A204.1 (cell line): Measurements from ENCODE around the gene CLEC7A.

ENCODE experiments used
- FAIRE-seq: peaks from 2 replicates; lab custom pipeline; 2012; peaks lifted over from hg19 to GRCh38; lab: Jason Lieb, UNC

The CLEC7A gene

DNA sequence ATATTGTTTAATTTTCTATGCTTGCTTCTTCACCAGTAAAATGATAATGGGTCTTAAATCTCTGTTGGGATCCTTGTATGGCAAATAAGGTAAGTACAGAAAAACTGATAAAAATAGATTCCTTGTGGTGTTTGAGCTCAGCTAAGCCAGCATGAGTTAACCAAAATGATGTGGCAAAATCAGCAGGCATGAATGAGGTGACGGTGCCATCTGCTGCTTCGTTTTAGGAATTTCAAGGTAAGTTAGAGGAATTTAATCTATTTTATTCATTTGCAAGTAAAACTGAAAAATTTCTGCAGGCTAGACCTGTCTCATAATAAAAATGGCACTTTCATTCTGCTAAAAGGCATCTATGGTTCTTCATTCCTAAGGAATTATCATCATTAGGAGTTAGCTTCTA lies 10.0 kb upstream of the CLEC7A start:
- FAIRE-seq = peak; percentile 82

DNA sequence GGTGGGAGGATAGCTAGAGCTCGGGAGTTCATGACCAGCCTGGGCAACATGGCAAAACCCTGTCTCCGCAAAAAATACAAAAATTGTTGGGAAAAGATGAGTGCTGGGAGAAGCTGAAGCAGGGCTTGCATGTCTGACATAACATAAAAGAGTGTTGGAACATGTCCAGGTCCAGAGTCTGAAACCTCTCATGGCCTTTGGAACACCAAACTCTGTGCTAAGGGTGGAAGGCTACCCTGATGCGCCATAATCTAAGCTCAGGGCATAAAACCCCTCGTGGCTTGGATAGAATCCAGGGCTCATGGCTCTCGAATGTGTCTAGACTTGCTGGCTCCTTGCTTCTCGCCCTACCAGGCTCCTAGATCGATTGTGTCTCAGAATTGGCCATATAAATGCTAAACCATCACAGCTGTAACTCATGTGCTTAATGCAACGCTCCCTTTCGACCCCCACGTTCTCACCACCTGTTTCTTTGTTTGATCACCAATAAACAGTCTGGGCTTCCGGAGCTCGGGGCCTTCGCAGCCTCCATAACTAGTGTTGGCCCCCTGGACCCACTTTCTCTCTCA lies 6.7 kb upstream of the CLEC7A start:
- FAIRE-seq = no peak

DNA sequence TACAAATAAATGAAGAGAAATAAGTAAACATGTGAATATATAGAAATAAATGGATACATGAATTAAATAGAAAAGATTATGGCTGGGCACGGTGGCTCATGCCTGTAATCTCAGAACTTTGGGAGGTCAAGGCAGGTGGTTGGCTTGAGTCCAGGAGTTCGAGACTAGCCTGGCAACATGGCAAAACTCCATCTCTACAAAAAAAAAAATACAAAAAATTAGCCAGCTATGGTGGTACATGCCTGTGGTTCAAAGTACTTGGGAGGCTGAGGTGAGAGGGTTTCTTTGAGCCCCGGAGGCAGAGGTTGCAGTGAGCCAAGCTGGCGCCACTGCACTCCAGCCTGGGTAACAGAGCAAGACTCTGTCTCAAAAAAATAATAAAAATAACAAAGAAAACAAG lies 5.1 kb upstream of the CLEC7A start:
- FAIRE-seq = no peak

DNA sequence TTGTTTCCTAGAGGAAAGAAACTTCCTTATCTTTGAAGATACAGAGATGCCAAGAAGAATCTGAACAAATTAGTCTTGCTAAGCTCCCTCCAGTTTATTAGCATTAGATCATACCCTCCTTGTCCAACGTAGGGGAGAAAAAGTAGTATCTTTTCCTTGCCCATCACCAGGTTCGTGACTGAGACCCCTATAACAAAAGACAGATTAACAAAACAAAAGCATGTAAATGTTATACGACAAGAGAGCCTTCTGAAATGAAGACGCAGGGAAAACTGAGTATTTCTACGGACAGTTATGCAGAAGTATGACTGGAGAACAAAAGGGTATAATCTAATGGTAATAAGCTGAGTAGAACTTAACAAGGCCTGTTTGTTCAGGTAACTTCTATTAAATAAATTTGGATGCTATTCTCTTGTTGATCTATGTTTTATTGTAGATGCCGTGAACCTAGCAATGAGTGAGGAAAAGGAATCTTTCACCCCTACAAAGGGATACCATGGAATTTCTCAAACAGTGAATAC lies 2.9 kb upstream of the CLEC7A start:
- no peak for FAIRE-seq

DNA sequence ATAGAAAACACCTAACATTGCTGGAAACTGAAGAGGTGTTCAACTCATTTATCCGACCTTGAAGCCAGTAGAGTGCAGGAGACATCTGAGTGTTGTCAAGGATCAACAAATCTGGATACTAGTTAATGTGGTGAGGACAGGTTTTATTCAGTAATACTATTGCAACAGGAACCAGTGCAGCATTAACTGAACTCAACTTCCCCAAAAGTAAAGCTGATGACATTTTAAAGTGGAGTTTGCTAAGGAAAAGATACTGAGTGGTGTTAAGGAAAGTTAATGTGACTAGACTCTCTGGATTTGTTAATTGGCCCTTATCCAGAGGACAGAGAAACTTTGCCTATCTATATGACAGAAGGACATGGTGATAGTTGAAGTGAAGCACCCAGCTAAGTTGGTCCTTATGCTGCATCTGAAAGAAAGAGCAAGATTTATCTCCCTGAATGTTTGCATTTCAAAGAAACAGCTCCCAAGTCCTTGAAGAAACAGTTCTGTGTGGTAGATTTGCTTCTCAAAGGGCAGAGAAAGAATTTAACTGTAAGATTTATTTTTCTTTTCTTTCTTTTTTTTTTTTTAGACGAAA lies 1.2 kb upstream of the CLEC7A start:
- FAIRE-seq = no peak

DNA sequence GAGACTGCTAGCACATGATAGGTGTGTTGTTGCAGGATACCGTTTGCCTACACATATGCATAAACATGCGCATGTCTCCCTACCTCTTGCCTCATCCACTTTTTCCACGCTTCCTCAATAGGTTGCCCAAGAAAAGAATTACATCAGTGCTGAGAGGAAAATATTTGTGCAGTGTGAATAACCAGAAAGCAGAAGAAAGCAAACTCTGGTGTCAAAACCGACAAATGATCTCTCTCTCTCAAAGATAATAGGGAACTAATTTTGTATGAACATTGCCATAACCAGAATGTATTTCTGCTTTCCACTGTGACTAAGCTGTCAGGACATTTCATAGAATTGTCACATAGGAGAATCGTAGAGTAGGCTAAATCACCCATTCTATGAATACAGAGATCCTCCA lies 1.3 kb downstream of the CLEC7A start:
- no peak for FAIRE-seq

DNA sequence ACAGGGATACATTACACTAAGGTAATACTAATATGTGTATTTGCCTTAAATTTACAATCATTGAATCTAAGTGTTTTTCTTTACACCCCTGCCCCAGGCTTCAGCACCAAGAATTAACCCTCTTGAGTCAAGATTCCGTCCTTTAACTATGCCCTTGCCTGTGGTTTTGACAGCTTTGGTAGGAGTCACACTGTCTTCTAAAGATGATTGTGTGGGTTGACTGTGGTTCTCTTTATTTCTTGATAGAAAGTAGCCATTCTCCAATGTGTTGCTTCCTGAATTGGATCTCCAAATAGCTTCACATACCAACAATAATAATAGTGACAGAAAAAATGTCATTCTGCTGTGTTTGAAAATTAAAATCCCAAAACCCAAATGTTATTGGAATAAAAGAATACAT lies 3.6 kb downstream of the CLEC7A start:
- no peak for FAIRE-seq

DNA sequence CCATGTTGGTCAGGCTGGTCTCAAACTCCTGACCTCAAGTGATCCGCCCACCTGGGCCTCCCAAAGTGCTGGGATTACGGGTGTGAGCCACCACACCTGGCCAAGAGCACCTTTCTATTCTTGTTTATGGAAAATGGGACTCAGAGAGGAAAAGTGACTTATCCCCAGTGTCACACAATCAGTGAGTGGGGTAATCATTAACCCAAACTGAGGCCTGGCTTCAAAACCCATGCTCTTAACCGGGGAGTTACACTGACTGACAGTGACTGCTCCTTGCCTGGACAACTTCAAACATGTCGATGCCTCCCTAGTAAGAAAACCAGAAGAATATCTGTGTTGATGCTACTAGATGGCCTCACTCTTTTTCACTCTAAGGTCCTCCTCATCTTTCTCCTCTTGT lies 7.3 kb downstream of the CLEC7A start:
- FAIRE-seq = no peak

DNA sequence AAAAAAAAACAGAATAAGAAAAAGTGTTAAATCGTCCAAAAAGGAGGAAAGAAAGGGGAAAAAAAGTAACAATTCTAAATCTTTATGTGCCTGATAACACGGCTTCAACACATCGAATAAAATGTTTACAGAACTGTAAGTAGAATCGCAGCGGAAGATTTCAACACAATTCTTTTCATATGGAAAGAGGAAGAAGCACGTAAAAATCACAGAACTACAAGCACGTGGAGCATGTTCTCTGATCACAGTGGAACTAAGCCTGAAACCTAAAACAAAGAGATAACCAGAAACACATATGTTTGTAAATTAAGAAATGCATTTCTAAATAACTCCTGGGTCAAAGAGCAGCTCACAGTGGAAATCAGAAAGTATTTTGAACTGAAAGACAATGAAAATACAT lies 8.7 kb downstream of the CLEC7A start:
- no peak for FAIRE-seq

DNA sequence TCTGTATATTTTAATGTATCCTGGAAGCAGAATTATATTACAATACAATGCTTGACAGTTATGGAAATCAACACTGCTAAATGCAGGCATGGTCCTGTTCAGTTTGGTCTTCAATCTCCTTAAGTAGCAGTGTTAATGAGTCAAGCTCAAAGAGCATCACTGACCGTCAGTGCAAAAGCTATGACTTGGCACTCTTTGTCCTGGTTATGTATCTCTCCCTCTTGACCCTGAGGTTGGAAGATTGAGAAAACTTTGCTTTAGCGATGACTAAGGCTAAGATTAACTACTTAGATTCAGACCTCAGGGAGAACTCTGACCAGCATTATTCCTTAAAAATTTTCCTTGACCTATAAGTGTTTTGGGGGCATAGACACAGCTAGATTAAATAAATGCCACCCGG lies 10.9 kb downstream of the CLEC7A start:
- FAIRE-seq = no peak

DNA sequence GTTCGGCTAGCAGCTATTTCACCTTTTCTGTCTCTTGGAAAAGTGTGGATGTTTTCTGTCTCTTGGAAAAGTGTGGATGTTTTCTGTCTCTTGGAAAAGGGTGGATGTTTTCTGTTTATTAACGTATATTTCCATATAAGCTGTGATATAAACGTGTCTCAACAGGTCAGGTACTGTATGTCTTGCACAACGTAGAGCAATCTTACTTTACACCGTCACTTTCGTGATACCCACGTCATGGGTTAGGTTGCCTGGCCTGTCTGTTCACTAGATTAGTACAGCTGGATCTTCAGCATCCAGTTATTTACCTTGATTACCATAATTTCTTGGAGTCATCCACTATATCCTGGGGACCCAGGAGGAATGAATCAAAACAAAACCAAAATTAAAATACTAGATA lies 14.1 kb downstream of the CLEC7A start:
- FAIRE-seq = no peak

DNA sequence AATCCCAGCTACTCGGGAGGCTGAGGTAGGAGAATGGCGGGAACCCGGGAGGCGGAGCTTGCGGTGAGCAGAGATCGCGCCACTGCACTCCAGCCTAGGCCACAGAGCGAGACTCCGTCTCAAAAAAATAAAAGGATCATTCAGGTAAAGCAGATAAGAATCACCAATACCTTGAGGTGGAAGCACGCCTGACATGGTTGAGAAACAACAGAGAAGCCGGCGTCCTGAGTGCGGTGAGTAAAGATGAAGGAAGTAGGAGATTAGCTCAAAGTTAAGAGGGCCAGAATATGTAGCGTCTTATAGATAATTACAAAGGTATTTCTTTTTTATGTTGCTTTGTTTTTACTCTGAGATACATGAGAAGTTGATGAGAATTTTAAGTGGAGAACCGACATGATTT lies 14.7 kb downstream of the CLEC7A start:
- no peak for FAIRE-seq

DNA sequence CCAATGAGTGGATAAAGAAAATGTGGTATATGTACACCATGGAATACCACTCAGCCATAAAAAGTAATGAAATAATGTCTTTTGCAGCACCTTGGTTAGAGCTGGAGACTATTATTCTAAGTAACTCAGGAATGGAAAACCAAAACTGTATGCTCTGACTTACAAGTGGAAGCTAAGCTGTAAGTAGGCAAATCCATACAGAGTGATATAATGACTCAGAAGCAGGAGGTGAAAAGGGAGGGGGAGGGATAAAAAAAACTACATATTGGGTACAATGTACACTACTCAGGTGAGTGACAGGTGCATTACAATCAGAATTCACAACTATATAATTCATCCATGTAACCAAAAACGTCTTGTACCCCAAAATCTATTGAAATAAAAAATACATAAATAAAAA lies 16.1 kb downstream of the CLEC7A start:
- no peak for FAIRE-seq

DNA sequence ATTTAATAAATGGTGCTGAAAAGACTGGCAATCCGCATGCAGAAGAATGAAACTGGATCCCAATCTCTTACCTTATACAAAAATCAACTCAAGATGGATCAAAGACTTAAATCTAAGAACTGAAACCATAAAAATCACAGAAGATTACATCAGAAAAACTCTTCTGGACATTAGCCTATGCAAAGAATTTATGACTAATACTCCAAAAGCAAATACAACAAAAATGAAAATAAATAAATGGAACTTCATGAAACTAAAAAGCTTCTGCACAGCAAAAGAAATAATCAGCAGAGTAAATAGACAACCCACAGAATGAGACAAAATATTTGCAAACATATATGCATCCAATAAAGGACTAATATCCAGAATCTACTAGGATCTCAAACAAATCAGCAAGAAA lies 16.9 kb downstream of the CLEC7A start:
- FAIRE-seq = no peak

DNA sequence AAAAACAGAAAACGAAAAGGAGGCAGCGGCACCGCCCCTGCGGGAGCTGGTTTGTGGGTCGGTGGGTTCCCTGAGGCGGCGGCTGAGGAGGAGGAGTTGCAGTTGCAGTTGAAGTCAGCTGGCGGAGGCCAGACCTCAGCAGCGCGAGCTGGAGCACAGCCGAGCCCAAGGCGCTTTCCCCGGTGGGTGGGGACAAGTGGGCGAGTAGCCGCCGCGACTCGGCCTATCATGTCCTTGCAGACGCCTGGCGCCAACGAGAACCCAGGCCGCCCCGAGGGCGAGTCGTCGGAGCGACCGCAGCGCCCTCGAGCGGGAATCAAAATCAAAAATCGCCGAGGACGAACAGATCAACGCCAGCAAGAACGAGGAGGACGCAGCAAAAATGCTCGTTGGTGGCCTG lies 18.5 kb downstream of the CLEC7A start:
- FAIRE-seq = no peak

DNA sequence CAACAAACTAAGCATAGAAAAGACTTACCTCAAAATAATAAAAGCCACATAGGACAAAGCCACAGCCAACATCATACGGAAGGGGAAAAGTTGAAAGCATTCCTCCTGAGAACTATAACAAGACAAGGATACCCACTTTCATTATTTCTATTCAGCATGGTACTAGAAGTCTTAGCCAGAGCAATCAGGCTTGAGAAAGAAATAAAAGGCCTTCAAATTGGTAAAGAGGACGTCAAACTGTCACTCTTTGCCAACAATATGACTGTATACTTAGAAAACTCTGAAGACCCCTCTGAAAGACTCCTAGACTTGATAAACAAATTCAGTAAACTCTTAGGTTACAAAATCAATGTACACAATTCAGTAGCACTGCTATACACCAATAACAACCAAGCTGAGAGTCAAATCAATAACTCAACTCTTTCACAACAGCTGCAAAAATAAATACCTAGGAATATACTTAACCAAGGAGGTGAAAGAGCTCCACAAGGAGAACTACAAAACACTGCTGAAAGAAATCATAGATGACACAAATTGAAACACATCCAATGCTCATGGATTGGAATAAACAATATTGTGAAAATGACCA lies 19.6 kb downstream of the CLEC7A start:
- no peak for FAIRE-seq

DNA sequence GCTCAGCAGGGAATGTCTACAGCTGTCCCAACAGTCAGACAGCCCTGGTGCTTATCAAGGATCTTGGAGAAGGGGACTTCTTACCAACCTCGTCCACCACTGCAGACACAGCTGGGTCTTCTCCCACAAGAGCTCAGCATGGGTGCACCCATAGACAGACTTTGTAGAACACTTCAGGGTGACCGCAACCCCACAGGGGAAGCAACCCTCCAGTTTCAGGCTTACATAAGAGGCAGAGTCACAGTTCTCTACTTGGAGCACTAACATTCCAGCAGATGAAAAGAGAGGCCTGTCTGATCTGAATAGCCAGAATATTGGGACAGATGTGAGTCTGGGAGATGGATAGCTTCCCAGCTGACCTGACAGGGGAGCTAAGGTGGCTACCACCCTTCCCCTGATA lies 27.7 kb downstream of the CLEC7A start:
- no peak for FAIRE-seq

DNA sequence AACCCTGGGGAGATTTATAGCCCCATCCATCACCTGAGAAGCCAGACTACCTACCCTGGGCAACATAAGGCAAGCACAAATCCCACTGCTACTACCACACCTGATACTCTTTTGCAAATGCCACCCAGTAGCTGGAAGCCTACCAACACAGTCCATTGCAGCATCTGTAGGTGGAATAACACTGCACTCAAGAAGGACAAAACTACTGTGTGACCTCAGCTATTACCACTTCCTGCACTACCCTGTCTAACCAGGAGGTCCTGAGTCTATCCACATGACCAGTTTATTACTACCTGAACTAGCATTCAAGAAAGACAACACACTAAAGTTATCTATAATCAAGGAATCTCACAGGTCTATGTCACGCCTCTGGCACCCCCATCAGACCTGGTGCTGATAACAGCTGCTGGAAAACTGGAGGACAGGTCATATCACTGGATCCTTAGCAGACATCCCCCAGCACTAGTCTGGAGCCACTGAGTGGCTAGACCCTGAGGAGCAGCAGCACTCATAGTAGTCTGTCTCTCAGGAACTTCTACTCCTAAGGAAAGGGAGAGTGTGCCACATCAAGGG lies 28.3 kb downstream of the CLEC7A start:
- FAIRE-seq = no peak

DNA sequence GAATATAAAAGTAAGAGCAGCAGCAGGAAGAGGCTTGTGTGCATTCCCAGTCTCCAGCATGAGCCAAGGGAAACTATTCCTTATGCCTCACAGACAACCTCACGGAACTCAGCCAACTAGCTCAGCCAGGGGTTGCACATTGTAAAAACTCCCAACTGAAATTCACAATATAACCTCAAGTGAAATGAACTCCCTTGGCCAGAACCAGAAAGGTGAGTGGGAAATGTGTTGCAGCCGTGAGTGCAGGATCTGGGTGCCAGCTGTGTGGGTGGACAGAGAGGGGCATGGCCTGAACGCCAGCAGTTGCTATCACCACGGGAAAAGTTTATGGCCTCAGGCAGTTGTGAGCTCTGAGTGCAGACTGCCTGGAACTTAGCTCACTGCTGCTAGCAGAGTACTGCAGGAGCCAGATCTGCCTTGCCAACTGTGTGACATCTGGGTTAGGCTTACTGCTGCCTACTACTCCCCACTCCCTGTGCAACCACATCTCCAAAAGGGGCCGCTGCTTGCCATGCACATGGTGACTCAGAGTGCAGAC lies 28.9 kb downstream of the CLEC7A start:
- FAIRE-seq = no peak

DNA sequence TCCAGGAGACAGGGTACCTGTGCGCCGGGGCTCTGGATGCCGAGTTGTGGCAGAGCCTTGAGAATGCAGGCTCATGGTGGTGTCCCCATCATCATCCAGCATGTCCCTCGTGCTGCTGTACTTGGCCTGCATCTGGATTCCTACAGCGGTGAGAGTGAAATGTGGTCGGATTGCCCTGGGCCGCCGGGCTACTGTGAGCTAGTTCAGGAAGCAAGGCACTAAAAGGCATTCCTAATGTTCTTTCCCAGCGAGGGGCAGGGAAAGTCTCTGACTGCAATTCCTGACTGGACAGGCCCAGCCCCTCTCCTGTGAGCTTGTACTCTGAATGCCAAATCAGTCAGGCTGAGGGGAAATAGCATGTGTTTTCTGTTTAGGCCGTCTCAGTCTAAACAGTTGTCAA lies 31.2 kb downstream of the CLEC7A start, which contains the start of gene CLEC1A:
CLEC1A (minus strand) TSS at position 195 of the 400 bp plus-strand sequence; CDS start at position 132, 63 bp downstream.
- no peak for FAIRE-seq

DNA sequence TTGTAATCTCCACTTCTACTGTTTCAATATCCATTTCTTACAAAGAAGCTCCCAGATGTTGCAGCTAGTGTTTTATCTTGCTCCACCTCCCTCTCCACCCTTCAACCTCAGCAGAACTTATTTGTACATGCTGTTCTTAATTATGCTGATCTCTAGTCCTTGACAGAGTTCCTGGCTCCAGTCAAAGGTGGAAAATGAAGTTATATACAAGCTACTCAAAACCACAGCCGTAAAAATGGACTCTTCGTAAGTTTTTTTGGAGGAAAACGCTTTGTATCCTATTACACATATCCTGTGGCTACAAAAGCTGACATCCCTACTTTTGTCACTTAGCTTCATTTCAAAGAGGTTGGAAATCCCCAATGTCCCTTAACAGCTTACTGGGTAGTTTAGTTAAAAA lies 32.5 kb downstream of the CLEC7A start:
- no peak for FAIRE-seq

DNA sequence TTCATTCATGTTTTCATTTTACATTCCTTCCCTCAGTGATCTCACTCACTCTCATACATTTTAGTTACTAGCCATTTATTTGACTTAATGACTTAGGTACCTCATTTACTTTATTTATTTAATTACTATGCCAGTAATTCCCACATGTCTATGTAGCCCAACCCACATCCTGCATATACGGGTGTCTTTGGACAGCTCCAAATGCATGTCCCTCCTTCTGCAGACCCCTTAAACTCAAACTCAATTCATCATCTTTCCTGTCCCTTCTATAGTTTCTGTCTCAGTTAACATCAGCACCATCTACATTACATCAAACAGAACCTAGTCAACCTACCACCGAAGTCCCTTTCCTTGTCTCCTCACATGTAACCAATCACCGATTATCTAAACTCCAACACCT lies 34.0 kb downstream of the CLEC7A start:
- no peak for FAIRE-seq

DNA sequence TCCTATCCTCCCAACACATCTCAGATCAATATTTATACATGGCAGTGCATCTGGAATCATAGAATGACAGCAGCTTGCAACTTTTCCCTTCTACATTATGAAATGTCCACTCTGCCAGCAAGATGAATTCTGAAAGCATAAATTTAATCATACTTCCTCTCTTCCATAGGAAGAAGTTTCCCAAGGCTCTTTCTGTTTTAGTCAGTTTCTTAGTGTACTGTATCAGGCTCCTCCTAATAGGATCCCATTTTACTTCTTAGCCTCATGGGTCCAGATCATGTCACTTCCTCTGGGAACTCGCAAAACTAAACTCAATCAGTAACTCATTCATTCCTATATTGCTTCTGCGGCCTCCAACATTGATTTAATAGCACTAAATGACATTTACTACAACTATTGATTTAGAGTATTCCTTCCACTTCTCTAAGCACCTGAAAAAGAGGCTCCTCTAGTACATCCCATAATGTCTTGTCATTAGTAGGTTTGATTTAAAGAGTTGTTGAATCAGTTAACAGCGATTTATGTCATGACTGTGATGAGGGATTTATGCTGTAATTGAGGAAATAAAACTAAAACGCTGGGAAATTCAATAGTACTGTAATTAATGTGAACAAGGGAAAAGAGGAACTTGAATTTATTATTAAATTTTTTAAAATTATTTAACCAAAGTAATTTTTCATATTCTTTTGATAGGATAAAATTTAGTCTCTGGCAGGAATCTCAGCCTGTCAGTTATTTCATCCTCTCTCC lies 35.2 kb downstream of the CLEC7A start:
- no peak for FAIRE-seq
